C4-2B (cell line): ENCODE data around the gene MRPL34.

ENCODE experiments used
- CTCF ChIP-seq: fragments of 450-650 bp; conservative IDR thresholded peaks from 2 replicates; pipeline ENCODE4 v1.5.1; 2017; ENCODE audit warnings: mild to moderate bottlenecking
- ZFX ChIP-seq: fragments of 450-650 bp; IDR thresholded peaks from 2 replicates; pipeline ENCODE4 v1.6.1; 2017

DNA sequence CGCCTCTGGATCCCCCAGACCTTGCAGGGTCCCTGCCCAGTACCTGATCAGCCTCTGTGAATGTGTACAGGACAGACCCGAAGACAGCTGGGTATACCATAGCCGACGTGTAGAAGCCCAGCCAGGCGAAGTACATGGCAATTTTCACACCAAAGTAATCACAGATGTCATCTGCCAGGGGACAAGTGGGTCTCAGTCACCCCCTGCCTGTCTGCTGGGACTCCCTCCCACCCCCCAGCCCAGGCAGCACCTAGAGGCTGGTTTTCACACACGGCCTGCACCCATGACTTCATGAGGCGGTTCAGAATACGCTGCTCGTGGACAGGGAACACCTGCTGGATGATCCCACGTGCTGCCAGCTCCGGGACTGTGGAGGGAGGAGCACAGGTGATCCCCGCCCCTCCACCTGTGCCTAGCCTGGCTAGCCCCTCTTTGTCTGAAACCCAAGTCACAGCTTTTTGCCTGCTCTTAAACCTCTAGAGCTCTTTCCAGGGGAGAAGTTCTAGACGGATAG, 25.4 kb downstream of the MRPL34 start:
- TF ChIP-seq CTCF (no peak), ZFX (no peak)
